ENCODE data around the gene TSPOAP1.

TSPOAP1 gene

GRCh38 chr17:58302919-58303585, 25.5 kb downstream of the TSPOAP1 start:
- no peak for DNase-seq

DNA sequence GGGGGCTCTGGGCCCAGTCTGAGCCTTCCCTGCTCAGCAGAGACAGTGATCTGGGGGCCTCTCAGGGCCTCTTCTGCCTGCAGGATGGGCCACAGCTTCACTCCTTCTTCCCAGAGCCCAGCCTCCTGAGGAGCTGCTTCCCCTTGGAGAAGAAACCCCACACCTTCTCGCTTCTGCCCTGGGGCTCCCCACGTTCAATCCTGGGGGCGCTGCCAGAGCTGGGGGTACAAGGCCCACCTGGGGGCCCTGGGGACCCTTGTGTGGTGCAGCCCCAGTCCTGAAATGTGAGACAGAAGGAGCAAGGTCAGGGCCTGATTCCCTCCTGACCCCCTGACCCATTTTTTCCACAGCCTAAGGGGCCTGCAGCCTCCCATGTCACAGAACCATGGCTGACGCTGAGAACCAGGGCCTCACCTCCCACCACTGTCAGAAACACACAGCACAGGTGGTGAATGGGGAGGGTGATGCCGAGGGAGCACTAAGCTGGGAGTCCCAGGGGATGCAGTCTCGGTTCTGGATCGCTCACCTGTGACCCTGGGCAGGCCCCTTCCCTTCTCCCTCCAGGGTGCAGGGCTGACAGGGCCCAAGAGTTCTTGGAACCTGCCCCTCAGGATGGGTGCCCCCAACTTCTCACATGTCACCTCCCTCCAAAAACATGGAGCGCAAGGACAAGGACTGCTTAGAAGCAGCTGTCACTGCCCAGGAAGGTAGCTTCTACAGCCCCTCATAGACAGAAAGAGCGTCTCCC, 26.2 kb downstream of the TSPOAP1 start:
- DNase-seq: no peak

- DNase-seq: no peak
Measured at GRCh38 chr17:58301504-58302150, 27.0 kb downstream of the TSPOAP1 start.

DNA sequence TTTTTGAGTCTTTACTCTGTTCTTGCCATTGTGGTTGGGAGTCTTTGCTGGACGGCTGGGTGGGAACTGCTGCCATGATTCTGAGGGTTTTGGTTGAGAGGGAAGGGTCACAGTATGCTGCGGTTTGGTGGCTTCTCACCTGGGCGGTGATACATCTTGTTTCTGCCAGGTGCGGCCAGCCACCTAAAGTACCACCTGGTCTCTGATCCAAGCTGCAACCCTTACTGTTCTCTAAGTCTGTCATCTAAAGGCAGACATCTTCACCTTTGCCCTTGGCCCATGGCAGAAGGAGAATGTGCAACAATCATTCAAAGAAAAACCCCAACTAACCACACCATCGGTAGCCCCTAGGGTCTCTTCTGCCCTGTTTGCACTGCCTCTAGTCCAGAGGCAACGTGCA, 28.3 kb downstream of the TSPOAP1 start:
- DNase-seq: no peak

DNA sequence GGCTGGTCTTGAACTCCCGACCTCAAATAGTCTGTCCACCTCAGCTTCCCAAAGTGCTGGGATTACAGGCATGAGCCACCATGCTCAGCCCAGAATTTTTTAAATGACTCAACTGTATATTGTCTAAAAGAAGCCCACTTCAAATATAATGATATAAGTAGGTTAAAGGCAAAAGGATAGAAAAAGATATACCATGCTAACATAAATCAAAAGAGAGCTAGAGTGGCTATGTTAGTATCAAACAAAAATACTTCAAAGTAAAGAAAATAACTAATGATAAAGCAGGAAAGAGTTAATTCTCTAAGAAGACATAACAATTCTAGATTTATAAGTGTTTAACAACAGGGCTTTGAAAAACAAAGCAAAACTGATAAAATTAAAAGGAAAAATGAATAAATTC, 34.6 kb downstream of the TSPOAP1 start:
- no peak for DNase-seq

DNA sequence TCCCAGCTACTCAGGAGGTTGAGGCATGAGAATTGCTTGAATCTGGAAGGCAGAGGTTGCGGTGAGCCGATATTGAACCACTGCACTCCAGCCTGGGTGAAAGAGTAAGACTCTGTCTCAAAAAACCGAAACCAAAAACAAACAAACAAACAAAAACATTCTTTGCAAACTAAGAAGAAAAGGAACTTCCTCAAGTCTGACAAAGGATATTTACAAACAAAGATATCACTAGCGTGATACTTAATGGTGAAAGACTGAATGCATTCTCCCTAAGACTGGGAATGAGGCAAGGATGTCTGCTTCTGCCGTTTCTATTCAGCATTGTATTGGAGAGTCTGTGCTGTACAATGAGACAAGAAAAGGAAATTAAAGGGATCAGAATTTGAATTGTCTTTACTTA, 37.3 kb downstream of the TSPOAP1 start:
- DNase-seq: no peak

- no peak for DNase-seq
Measured at GRCh38 chr17:58289869-58290268, 38.7 kb downstream of the TSPOAP1 start.

GRCh38 chr17:58285422-58285810, 43.2 kb downstream of the TSPOAP1 start:
- DNase-seq: no peak

DNA sequence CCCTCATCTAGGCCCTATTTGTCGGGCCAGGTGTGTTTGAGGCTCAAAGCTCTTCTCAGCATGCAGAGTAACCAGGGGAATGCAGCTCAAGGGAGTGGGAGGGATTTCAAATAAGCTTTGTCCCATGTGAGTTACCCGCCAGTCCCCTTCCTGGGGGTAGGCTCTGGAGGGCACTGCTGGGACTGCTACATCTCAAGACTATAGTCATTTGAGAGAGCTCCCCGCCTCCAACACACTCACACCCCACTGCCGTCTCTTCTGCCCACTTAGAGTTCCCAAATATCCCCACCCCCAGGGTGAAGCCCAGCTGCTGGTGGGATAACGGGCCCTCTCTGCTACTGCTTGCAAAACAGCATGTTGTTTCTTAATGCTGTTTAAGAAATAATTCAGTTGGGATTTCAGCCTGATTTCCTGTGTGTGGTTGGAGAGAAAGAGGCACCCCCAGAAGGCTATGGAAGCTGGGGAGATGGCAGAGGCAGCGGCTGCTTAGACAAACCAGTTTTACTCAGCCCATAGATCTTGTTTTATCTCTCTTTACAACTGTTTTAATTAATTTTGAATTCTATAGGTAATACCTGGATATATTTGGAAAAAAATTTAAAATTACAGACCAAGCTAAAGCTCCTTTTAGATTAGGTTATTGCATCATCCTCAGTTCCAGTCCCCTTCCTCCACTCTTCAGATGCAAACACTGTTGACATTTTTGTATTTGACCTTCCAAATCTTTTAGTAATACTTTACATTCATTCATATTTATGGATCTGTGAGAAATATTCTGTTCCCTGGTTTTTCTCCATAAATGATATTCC, 43.8 kb downstream of the TSPOAP1 start:
- DNase-seq: no peak

- DNase-seq: no peak
Measured at GRCh38 chr17:58283674-58284612, 44.7 kb downstream of the TSPOAP1 start.

- DNase-seq: no peak
Measured at GRCh38 chr17:58282442-58282841, 46.2 kb downstream of the TSPOAP1 start.

- DNase-seq: no peak
Measured at GRCh38 chr17:58281511-58282011, 47.0 kb downstream of the TSPOAP1 start.

DNA sequence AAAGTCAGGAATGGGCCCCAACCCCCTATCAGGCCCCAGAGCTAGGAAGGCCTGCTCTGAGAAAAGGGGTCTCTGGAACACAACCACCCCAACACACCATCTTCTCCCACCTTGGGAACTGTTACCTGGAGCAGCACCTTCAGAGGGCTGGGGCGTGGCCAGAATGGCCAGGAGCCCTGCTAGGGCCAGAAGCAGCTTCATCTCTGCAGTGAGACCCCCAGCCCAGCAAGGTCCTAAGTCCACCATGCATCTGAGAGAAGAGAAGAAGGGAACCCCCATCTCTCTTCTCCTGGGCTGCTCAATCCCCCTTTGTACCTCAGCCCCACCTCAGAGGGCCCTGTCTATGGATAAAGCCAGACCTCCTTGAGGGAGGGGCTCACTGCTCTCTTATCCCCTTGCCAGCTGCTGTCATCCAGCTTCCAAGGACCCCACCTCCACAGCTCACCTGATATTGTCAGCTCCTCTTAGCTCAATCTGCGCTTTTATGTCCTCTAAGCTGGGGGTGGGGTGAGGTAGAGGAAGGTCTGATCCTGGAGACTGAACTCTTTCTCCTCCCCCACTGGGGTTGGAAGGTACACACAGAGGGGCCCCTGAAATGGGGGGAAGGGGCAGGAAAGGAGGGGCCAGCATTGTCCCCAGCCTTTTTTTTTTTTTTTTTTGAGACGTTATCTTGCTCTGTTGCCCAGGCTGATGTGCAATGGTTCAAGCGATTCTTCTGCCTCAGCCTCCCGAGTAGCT, 47.9 kb downstream of the TSPOAP1 start, which contains the start of gene MPO:
MPO (minus strand) TSS at position 456 of the 738 bp plus-strand sequence; CDS start at position 279, 177 bp downstream.
- DNase-seq: no peak

DNA sequence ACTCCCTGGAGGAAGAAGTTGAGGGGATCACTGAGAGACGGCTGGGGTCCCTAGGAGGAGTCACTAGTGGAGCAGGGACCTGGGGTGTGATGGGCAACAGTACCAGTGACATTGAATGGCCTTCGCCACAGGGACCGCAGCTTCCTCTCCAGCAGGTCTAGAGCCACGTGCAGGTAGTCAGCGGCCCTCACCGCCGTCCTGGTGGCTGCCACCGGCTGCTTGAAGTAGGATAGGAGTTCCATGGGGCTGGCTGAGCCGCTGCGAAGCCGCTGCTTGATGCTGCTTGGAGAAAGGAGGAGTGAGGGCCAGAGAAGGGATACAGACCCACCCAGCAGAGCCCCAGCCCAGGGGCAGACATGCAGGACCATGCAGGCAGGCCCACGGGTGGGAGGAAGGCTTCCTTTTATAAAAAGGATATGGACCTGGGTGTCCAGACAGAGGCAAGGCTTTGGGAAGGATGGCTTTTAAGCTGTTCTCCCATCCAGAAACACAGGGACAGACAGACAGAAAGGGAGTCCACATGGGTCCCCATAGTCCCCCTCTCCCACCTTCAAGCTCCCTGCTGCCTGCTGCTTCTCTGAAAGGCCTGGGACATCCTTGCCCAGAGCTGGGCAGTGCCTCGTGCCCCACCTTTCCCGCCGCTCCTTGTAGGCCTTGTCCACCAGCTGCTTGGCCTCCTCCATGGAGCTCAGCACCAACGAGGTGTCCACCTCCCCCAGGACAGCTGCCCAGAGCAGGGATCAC, 48.7 kb downstream of the TSPOAP1 start:
- no peak for DNase-seq

DNA sequence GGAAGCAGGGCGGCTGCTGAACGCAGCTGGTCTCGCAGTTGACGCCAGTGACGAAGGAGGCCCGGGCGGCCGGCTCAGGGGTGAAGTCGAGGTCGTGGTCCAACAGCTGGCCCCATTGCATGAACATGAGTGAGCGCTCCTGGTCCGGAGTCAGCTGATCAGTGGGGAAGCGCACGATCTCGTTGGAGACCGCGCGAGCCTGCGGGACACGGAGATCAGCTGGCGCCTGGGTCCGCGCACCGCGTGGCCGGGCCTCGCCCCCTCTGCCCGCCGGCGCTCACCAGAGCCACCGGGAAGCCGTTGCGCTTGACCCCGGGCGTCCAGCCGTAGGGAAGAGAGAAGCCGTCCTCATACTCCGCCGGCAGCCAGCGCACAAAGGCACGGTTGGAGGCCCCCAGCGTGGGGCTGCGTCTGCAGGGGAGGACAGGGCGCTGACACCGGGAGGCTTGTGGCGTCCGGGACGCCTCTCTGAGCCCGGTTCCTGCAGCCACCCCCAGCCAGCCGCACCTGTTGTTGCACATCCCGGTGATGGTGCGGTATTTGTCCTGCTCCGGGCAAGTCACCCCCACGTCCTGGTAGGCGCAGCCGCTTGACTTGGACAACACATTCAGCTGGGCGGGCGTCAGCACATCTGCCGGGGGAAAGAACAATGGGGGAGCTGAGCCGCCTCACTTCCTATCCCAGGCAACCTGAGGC, 49.4 kb downstream of the TSPOAP1 start:
- no peak for DNase-seq

- no peak for DNase-seq
Measured at GRCh38 chr17:58278661-58279015, 50.0 kb downstream of the TSPOAP1 start.

DNA sequence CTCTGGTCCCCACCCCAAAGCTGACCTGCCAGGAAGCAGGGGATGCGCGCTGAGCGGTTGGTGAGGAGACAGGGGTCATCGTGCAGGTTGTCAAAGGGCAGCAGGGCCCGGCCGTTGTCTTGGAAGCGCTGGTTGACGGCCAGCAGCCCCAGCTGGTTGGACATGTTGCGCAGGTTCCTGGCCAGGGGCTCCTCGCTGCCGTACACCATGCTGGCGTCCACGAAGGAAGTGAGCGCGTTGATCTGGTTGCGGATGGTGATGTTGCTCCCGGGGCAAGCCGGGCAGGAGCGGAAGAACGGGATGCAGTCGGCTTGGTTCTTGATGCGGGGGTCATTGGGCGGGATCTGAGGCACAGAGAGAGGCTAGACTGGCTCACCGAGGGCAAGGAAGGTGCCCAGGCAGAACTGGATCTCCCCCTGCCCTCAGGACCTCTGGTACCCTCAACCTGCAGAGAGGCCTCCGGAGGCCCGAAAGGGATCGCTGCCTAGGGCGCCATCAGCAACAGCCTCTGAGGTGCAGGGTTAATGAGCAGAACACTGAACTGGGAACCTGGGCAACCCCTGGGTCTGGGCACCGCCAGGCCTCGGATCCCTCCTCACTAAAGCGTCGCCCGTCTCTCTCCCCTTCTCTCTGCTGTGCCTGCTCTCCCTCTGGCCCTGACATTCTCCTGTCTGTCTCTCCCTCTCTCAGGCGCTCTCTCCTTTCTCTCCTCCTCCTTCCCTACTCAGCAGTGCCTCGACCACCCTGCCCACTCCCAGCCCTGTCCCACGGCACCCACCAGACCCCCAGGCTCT, 50.6 kb downstream of the TSPOAP1 start:
- no peak for DNase-seq

DNA sequence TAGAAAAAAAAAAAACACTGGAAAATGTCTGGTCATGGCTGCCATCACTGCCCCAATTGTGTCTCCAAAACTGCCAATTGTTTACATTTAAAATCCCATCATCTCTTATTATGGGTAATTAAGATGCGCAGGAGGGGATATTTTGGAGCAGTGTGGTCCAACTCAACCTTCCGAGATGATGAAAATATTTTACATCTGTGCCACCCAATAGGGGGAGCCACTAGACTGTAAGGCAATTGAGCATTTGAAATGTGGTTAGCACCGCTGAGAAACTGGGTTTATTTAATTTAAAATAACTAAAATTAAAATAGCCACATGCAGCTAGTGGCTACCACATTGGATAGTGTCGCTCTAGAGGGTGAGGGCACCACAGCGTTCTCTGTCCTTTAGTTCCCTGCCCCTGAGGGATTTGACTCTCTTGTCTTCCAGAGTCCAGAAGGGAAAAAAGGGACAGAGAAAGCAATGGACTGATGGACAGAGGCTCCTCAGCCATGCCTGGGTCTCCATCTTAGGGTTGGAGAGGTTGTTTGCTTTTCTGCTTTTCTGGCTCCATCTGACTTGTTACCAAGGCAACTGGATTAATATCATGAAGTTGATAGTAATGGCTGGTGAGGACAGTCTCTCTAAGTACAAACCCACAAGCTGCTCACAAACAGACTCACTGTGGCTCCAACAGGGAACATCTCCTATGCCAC, 51.3 kb downstream of the TSPOAP1 start:
- DNase-seq: no peak
